Measurements from ENCODE around the gene SDCBP2.

GRCh38 chr20:1308702-1309095 is 20.2 kb downstream of the SDCBP2 start:
- TF ChIP-seq, protein P1, sequence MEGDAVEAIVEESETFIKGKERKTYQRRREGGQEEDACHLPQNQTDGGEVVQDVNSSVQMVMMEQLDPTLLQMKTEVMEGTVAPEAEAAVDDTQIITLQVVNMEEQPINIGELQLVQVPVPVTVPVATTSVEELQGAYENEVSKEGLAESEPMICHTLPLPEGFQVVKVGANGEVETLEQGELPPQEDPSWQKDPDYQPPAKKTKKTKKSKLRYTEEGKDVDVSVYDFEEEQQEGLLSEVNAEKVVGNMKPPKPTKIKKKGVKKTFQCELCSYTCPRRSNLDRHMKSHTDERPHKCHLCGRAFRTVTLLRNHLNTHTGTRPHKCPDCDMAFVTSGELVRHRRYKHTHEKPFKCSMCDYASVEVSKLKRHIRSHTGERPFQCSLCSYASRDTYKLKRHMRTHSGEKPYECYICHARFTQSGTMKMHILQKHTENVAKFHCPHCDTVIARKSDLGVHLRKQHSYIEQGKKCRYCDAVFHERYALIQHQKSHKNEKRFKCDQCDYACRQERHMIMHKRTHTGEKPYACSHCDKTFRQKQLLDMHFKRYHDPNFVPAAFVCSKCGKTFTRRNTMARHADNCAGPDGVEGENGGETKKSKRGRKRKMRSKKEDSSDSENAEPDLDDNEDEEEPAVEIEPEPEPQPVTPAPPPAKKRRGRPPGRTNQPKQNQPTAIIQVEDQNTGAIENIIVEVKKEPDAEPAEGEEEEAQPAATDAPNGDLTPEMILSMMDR (IDR thresholded peaks at IDR 0.05) = no peak
- TF ChIP-seq EZH2 (IDR thresholded peaks at IDR 0.05) = no peak

Data from neural progenitor cell (in vitro differentiated cells).